ENCODE results near the gene MAPK8.
"Not testable (repeated sequence)": the region's sequence is repeated elsewhere in the genome, so short reads cannot be mapped to it uniquely, and the experiment has no call there.

MAPK8 gene

DNA sequence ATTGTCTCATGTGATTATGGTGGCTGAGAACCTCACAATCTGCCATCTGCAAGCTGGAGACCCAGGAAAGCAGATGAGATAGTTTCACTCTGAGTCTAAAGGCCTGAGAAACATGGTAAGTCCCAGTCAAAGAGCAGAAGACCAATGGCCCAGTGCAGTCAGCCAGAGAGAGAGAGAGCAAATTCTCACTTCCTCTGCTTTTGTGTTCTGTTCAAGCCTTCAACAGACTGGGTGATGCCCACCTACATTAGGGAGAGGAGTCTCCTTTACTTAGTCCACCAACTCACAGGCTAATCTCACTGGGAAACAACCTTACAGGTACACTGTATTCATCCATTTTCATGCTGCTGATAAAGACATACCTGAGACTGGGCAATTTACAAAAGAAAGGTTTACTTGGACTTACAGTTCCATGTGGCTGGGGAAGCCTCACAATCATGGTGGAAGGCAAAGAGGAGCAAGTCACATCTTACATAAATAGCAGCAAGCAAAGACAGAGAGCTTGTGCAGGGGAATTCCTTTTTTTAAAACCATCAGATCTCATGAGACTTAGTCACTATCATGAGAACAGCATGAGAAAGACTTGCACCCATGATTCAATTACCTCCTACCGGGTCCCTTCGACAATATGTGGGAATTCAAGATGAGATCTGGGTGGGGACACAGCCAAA lies 27.3 kb upstream of the MAPK8 start:
- Histone ChIP-seq H3K4me3 (replicated peaks; ENCODE audit: insufficient read depth, low read length) (no peak overlapping the region), H3K27me3 (ENCODE audit: insufficient read depth, poor library complexity, severe bottlenecking) (no peaks in the 10 kb centered on the region), H3K27ac (replicated peaks) (no peak overlapping the region)
- no peak for DNase-seq (ENCODE audit: low read depth in 1 of 2, low spot score in 1 of 2)
- TF ChIP-seq, protein P1, sequence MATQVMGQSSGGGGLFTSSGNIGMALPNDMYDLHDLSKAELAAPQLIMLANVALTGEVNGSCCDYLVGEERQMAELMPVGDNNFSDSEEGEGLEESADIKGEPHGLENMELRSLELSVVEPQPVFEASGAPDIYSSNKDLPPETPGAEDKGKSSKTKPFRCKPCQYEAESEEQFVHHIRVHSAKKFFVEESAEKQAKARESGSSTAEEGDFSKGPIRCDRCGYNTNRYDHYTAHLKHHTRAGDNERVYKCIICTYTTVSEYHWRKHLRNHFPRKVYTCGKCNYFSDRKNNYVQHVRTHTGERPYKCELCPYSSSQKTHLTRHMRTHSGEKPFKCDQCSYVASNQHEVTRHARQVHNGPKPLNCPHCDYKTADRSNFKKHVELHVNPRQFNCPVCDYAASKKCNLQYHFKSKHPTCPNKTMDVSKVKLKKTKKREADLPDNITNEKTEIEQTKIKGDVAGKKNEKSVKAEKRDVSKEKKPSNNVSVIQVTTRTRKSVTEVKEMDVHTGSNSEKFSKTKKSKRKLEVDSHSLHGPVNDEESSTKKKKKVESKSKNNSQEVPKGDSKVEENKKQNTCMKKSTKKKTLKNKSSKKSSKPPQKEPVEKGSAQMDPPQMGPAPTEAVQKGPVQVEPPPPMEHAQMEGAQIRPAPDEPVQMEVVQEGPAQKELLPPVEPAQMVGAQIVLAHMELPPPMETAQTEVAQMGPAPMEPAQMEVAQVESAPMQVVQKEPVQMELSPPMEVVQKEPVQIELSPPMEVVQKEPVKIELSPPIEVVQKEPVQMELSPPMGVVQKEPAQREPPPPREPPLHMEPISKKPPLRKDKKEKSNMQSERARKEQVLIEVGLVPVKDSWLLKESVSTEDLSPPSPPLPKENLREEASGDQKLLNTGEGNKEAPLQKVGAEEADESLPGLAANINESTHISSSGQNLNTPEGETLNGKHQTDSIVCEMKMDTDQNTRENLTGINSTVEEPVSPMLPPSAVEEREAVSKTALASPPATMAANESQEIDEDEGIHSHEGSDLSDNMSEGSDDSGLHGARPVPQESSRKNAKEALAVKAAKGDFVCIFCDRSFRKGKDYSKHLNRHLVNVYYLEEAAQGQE (IDR thresholded peaks at IDR 0.05; ENCODE audit: insufficient replicate concordance, low read depth): no peak
- TF ChIP-seq GABPA (IDR thresholded peaks at IDR 0.05; ENCODE audit: low read depth): no peak

DNA sequence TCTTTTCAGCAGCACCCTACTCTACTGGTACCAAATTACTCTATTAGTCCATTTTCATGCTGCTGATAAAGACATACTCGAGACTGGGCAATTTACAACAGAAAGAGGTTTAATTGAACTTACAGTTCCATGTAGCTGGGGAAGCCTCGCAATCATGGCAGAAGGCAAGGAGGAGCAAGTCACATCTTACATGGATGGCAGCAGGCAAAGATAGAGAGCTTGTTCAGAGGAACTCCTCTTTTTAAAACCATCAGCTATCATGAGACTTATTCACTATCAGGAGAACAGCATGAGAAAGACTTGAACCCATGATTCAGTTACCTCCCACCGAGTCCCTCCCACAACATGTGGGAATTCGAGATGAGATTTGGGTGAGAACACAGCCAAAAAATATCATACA lies 24.8 kb upstream of the MAPK8 start:
- H3K27me3 ChIP-seq (ENCODE audit: insufficient read depth, poor library complexity, severe bottlenecking); H3K27ac ChIP-seq (replicated peaks); H3K4me3 ChIP-seq (replicated peaks; ENCODE audit: insufficient read depth, low read length); DNase-seq (ENCODE audit: low read depth in 1 of 2, low spot score in 1 of 2): not testable (repeated sequence)

DNA sequence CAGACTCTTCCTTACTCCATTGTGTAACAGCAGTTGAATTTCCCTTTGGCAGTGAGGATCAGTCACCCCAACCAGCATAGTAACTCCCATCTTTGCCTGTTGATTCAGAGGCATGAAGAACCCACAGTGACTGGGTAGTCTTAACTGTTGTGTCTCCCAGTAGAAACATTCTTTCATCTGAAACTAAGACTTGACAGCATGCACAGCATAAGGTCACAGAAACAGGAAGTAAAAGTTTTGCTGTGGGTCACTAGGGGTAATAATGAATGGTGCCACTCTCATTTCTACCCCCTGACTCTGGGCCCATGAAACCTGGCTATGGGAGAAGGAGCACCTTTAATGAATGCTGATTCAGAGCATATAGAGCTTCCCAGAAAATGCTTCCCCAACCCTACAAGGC lies 23.6 kb upstream of the MAPK8 start:
- no peak for TF ChIP-seq POLR2AphosphoS5 (IDR thresholded peaks at IDR 0.05; ENCODE audit: low read depth)
- TF ChIP-seq, protein P1 (IDR thresholded peaks at IDR 0.05; ENCODE audit: insufficient replicate concordance, low read depth): no peak
- TF ChIP-seq, protein P2, sequence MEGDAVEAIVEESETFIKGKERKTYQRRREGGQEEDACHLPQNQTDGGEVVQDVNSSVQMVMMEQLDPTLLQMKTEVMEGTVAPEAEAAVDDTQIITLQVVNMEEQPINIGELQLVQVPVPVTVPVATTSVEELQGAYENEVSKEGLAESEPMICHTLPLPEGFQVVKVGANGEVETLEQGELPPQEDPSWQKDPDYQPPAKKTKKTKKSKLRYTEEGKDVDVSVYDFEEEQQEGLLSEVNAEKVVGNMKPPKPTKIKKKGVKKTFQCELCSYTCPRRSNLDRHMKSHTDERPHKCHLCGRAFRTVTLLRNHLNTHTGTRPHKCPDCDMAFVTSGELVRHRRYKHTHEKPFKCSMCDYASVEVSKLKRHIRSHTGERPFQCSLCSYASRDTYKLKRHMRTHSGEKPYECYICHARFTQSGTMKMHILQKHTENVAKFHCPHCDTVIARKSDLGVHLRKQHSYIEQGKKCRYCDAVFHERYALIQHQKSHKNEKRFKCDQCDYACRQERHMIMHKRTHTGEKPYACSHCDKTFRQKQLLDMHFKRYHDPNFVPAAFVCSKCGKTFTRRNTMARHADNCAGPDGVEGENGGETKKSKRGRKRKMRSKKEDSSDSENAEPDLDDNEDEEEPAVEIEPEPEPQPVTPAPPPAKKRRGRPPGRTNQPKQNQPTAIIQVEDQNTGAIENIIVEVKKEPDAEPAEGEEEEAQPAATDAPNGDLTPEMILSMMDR (IDR thresholded peaks at IDR 0.05; ENCODE audit: insufficient read depth, low read length): no peak
- no peak for TF ChIP-seq GABPA (IDR thresholded peaks at IDR 0.05; ENCODE audit: low read depth)
- TF ChIP-seq SPI1 (IDR thresholded peaks at IDR 0.05; ENCODE audit: borderline replicate concordance, low read depth): no peak
- no peak overlapping the region for H3K27ac ChIP-seq (replicated peaks)
- no peak for DNase-seq (ENCODE audit: low read depth in 1 of 2, low spot score in 1 of 2)
- H3K27me3 ChIP-seq (ENCODE audit: insufficient read depth, poor library complexity, severe bottlenecking): no peaks in the 10 kb centered on the region
- H3K4me3 ChIP-seq (replicated peaks; ENCODE audit: insufficient read depth, low read length): no peak overlapping the region

DNA sequence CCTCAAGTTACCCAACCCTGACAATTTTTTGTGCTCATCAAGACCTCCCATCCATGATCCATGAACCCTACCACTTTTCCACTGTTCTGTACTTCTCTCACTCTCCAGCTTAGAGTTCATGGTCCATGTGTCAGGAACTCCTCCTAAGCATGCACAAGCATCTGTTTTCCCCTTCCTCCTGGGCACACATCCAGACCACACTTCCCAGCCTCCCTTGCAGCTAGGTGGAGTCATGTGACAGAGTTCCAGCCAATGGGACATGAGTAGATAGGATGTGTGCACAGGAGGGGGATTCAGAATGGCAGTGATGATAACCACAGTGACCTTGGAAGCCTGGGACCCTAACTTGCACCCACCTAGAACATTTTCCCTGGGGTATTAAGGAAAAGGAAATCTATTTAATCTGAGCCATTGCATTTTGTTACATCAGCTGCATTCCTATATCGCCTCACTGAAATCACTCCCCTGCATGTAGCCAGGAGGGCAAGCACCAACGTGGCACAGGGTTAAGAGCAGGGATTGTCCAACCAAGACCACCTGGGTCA lies 22.4 kb upstream of the MAPK8 start:
- Histone ChIP-seq H3K27ac (replicated peaks) (no peak overlapping the region), H3K4me3 (replicated peaks; ENCODE audit: insufficient read depth, low read length) (no peak overlapping the region), H3K27me3 (ENCODE audit: insufficient read depth, poor library complexity, severe bottlenecking) (no peaks in the 10 kb centered on the region)
- TF ChIP-seq POLR2AphosphoS5 (IDR thresholded peaks at IDR 0.05; ENCODE audit: low read depth) (no peak), GABPA (IDR thresholded peaks at IDR 0.05; ENCODE audit: low read depth) (no peak), SPI1 (IDR thresholded peaks at IDR 0.05; ENCODE audit: borderline replicate concordance, low read depth) (no peak)
- TF ChIP-seq, protein P1 (IDR thresholded peaks at IDR 0.05; ENCODE audit: insufficient replicate concordance, low read depth): no peak
- TF ChIP-seq, protein P2 (IDR thresholded peaks at IDR 0.05; ENCODE audit: insufficient read depth, low read length): no peak
- no peak for DNase-seq (ENCODE audit: low read depth in 1 of 2, low spot score in 1 of 2)
